ENCODE results near the gene WDFY4. TPM values are rescaled to one million over a fixed set of nuclear protein-coding genes. Genes with fewer than 3 reads are reported as not detected.

Gene WDFY4
- total RNA-seq, 1 donor from 2014 or later = 4.3 TPM

GRCh38 chr10:48982584-48982983, 297.9 kb downstream of the WDFY4 start:
- H3K4me1 Mint-ChIP-seq = no peaks in the 10 kb centered on the region
- H3K27me3 Mint-ChIP-seq (ENCODE audit: low read depth) = peaks cover 21% of the 10 kb centered on the region
- no peak overlapping the region for H3K27ac Mint-ChIP-seq
- H3K4me3 Mint-ChIP-seq = no peak overlapping the region
- H3K9me3 Mint-ChIP-seq = no peaks in the 10 kb centered on the region
- no peaks in the 10 kb centered on the region for H3K36me3 Mint-ChIP-seq
- TF ChIP-seq, protein P1, sequence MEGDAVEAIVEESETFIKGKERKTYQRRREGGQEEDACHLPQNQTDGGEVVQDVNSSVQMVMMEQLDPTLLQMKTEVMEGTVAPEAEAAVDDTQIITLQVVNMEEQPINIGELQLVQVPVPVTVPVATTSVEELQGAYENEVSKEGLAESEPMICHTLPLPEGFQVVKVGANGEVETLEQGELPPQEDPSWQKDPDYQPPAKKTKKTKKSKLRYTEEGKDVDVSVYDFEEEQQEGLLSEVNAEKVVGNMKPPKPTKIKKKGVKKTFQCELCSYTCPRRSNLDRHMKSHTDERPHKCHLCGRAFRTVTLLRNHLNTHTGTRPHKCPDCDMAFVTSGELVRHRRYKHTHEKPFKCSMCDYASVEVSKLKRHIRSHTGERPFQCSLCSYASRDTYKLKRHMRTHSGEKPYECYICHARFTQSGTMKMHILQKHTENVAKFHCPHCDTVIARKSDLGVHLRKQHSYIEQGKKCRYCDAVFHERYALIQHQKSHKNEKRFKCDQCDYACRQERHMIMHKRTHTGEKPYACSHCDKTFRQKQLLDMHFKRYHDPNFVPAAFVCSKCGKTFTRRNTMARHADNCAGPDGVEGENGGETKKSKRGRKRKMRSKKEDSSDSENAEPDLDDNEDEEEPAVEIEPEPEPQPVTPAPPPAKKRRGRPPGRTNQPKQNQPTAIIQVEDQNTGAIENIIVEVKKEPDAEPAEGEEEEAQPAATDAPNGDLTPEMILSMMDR (IDR thresholded peaks at IDR 0.05; ENCODE audit: unreplicated experiment) = no peak
- no peak for DNase-seq (ENCODE audit: low spot score in 2 of 2, unreplicated experiment in 2 of 2)

DNA sequence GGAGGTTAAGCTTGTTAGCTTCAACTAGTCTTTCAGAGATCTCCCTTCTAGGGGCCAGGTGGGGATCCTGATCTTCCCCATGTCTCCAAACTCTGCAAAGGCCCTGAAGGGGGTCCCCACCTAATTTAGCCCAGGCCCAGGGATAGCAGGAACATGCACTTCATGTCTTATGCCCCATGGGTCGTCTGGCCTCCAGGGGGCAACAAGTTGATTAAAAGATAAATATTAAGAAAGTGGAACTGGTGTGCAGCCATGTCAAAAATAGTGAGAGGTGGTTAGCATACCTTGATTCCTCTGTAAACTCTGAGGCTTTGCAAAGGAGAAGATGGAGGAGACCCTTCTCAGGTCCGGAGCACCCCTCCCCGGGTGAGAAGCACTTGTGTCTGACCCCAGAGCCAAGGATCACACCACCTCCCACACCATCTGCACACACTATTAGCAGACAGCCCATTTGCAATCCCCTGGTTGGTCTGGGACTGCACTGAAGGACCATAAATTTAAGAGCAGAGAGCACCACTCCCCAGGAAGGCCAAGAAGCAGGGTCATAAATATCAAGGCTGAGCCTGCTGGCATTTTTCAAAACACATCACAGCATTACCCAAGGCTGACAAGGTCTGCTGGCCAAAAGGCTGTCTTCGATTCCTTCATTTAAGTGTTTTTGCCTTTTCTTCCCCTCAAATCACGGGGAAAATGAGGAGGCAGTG, 299.1 kb downstream of the WDFY4 start:
- peaks cover 15% of the 10 kb centered on the region for H3K27me3 Mint-ChIP-seq (ENCODE audit: low read depth)
- no peaks in the 10 kb centered on the region for H3K4me1 Mint-ChIP-seq

DNA sequence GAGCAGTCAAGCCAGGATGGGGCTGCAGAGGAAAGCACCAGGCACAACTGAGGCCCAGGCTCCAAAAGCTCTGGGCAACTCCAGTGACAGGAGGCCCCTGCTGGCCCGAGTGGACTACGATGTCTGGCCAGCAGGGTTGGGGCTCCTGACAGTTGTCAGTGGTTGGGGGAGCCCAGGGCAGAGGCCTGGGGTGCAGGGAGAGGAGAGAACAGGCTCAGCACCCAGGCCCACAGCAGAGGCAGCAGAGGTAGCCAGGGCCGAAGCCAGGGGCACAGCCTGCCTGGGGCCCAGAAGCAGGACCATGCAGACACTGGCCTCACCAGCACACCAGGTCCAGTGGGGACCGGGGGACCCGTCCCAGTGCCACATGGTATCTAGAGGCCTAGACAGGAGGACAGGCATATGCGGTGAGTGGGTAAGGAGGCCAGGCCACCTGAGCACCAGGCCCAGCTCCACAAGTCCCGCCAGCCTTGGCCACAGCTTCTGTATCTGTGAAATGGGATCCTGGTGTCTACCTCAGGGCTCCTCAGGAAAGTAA, 301.0 kb downstream of the WDFY4 start:
- Mint-ChIP-seq H3K9me3 (no peaks in the 10 kb centered on the region), H3K4me1 (no peaks in the 10 kb centered on the region), H3K27me3 (ENCODE audit: low read depth) (peaks cover 4% of the 10 kb centered on the region), H3K27ac (no peak overlapping the region), H3K36me3 (no peaks in the 10 kb centered on the region), H3K4me3 (no peak overlapping the region)
- TF ChIP-seq, protein P1 (IDR thresholded peaks at IDR 0.05; ENCODE audit: unreplicated experiment) = no peak
- no peak for DNase-seq (ENCODE audit: low spot score in 2 of 2, unreplicated experiment in 2 of 2)

More for the DNA sequence above, 299.1 kb downstream of the WDFY4 start:
- H3K27ac Mint-ChIP-seq = no peak overlapping the region
- no peak overlapping the region for H3K4me3 Mint-ChIP-seq
- H3K36me3 Mint-ChIP-seq = no peaks in the 10 kb centered on the region
- no peaks in the 10 kb centered on the region for H3K9me3 Mint-ChIP-seq
- TF ChIP-seq, protein P1 (IDR thresholded peaks at IDR 0.05; ENCODE audit: unreplicated experiment) = no peak
- no peak for DNase-seq (ENCODE audit: low spot score in 2 of 2, unreplicated experiment in 2 of 2)

DNA sequence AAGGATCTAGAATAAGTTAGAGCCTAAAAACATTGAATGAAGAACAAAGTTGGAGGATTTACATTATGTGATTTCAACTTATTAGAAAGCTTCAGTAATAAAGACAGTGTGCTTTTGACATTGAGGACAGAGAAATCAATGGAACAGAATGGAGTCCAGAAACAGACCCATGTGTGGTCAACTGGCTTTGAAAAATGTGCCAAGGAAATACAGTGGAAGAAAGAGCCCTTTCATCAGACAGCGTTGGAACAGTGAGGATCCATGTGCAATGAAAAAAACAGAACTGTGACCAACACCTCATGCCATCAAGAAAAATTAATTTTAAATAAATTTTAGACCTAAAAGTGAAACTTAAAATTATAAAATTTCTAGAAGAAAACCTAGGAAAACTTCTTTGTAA, 305.6 kb downstream of the WDFY4 start:
- TF ChIP-seq, protein P1 (IDR thresholded peaks at IDR 0.05; ENCODE audit: unreplicated experiment) = no peak
- no peak for DNase-seq (ENCODE audit: low spot score in 2 of 2, unreplicated experiment in 2 of 2)
- no peaks in the 10 kb centered on the region for H3K4me1 Mint-ChIP-seq
- no peak overlapping the region for H3K27ac Mint-ChIP-seq
- peaks cover 13% of the 10 kb centered on the region for H3K27me3 Mint-ChIP-seq (ENCODE audit: low read depth)
- no peak overlapping the region for H3K4me3 Mint-ChIP-seq
- H3K36me3 Mint-ChIP-seq = no peaks in the 10 kb centered on the region
- no peaks in the 10 kb centered on the region for H3K9me3 Mint-ChIP-seq

DNA sequence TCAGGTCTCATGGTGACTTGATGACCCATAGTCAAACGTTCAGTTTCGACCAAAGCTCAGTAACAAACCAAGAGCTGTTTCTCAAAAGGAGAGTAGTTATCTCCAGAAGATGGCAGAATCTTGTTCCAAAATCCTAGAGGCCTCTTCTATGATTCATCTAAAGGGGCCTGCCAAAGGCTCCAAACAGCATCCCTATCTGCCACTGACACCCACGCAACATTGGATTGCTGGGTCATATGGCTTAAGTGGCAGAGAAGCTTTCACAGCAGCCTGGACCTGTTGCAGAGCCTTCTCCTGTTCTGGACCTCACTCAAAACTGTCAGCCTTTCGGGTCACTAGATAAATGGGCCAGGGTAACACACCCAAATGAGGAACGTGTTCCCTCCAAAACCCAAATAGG, 309.0 kb downstream of the WDFY4 start:
- Mint-ChIP-seq H3K36me3 (no peaks in the 10 kb centered on the region), H3K4me1 (no peaks in the 10 kb centered on the region), H3K4me3 (no peak overlapping the region), H3K27me3 (ENCODE audit: low read depth) (peaks cover 25% of the 10 kb centered on the region), H3K9me3 (no peaks in the 10 kb centered on the region), H3K27ac (no peak overlapping the region)
- DNase-seq (ENCODE audit: low spot score in 2 of 2, unreplicated experiment in 2 of 2) = no peak
- TF ChIP-seq, protein P1 (IDR thresholded peaks at IDR 0.05; ENCODE audit: unreplicated experiment) = no peak

All from mesothelial cell of epicardium (in vitro differentiated cells).